RWPE2 (cell line): ENCODE measurements around the gene BPNT1.

Experiments
- ATAC-seq: fragments of 200-7000 bp; cut with Tn5 transposase; 3 replicates; pipeline ENCODE4 v1.9.1; 2021; ENCODE audit warnings: low read depth
- DNase-seq: peaks from one replicate; pipeline ENCODE4 v3.0.0-alpha.2; 2020; ENCODE audit warnings: low spot score
- H3K27ac ChIP-seq: fragments of 450-650 bp; 2 replicates; pipeline ENCODE4 v1.5.1; 2017; ENCODE audit warnings: mild to moderate bottlenecking; ENCODE audit not compliant: poor library complexity, severe bottlenecking
- H3K27me3 ChIP-seq: fragments of 250-450 bp; sonication (Bioruptor Pico); 2 replicates; pipeline ENCODE4 v1.5.1; 2021; ENCODE audit warnings: mild to moderate bottlenecking, moderate library complexity; ENCODE audit not compliant: insufficient read depth, poor library complexity, severe bottlenecking
- H3K36me3 ChIP-seq: fragments of 250-450 bp; sonication (Bioruptor Pico); 2 replicates; pipeline ENCODE4 v1.5.1; 2020; ENCODE audit warnings: low read depth, mild to moderate bottlenecking, moderate library complexity
- H3K4me1 ChIP-seq: fragments of 250-450 bp; sonication (Bioruptor Pico); 2 replicates; pipeline ENCODE4 v1.5.1; 2021; ENCODE audit warnings: mild to moderate bottlenecking, moderate library complexity; ENCODE audit not compliant: insufficient read depth, poor library complexity, severe bottlenecking
- H3K4me3 ChIP-seq: fragments of 250-450 bp; sonication (Bioruptor Pico); 2 replicates; pipeline ENCODE4 v1.5.1; 2021; ENCODE audit warnings: mild to moderate bottlenecking, moderate library complexity; ENCODE audit not compliant: severe bottlenecking
- H3K9me3 ChIP-seq: fragments of 250-450 bp; sonication (Bioruptor Pico); 2 replicates; pipeline ENCODE4 v1.5.1; 2021; ENCODE audit warnings: mild to moderate bottlenecking, moderate library complexity; ENCODE audit not compliant: severe bottlenecking
- TF ChIP-seq, protein P1 (sequence below): fragments of 450-650 bp; IDR thresholded peaks from one replicate; pipeline ENCODE4 v1.5.1; 2017; ENCODE audit warnings: mild to moderate bottlenecking, moderate library complexity; ENCODE audit not compliant: poor library complexity, severe bottlenecking

The BPNT1 gene

DNA sequence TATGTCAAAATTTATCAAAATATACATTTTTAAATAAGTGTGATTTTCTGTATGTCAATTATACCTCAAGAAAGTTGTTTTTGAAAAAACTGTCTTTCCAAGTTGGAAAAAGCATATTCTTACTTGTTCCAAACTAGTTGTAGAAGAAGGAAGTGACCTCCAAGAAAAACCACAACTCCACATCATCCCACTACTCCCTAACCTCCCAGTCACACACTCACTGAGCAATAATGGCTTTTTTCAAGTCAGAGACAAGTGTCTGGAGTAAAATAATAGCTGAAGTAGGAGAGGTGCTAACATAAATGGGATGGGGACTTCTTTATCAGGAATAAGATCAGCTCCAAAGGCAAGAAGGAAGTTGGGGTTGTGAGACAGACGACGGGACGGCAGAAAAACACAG lies 56.7 kb downstream of the BPNT1 start:
- Histone ChIP-seq H3K4me1 (no peaks in the 10 kb centered on the region), H3K4me3 (no peak overlapping the region), H3K27me3 (no peaks in the 10 kb centered on the region), H3K9me3 (no peaks in the 10 kb centered on the region), H3K27ac (no peak overlapping the region), H3K36me3 (peaks cover 37% of the 10 kb centered on the region)
- DNase-seq (no peak), ATAC-seq (no peak)
- TF ChIP-seq, protein P1, sequence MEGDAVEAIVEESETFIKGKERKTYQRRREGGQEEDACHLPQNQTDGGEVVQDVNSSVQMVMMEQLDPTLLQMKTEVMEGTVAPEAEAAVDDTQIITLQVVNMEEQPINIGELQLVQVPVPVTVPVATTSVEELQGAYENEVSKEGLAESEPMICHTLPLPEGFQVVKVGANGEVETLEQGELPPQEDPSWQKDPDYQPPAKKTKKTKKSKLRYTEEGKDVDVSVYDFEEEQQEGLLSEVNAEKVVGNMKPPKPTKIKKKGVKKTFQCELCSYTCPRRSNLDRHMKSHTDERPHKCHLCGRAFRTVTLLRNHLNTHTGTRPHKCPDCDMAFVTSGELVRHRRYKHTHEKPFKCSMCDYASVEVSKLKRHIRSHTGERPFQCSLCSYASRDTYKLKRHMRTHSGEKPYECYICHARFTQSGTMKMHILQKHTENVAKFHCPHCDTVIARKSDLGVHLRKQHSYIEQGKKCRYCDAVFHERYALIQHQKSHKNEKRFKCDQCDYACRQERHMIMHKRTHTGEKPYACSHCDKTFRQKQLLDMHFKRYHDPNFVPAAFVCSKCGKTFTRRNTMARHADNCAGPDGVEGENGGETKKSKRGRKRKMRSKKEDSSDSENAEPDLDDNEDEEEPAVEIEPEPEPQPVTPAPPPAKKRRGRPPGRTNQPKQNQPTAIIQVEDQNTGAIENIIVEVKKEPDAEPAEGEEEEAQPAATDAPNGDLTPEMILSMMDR = no peak

DNA sequence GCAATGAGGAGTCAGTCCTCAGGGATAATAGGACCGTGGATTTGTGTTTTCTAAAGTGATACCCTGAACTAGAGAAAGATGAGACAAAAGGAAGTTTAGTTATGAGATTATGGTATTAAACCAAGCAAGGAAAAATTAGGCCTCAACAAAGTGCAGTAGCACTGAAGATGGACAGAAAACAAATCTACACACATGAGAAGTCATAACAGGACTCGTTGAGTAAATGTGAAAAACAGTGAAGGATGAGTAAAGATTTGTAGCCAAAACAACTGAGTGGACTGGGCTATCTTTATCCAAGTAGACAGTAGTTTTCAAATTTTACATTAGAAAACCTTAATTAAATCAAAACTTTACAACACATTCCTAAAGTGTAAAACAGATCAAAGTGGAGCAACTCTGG lies 58.3 kb downstream of the BPNT1 start:
- no peak for ATAC-seq
- H3K4me3 ChIP-seq = no peak overlapping the region
- no peaks in the 10 kb centered on the region for H3K27me3 ChIP-seq
- DNase-seq = no peak
- peaks cover 41% of the 10 kb centered on the region for H3K36me3 ChIP-seq
- TF ChIP-seq, protein P1 = no peak
- H3K9me3 ChIP-seq = no peaks in the 10 kb centered on the region
- no peaks in the 10 kb centered on the region for H3K4me1 ChIP-seq
- H3K27ac ChIP-seq = no peak overlapping the region

DNA sequence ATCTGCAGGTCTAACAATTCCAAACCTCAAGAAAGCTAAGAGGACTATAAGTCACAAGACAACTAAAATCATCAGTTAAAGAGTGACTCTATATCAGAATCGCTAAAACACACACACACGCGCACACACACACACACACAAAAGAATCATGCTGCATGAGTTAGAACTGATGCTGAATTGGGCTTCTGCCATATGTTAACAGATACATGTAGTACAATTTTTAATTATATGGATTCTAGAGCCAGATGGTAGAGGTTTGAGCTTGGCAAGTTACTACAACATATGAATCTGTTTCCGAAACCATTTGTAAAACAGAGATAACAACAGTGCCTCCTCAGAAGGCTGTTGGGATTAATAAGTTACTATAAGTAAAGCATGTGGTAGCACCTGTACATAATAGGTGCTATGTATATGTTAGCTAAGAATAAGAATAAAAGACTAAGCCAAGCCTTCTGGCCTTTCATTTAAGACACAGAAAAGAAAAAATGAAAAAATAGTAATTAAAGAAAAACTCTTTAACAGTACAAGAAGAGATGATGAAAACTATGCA lies 61.2 kb downstream of the BPNT1 start:
- no peak for ATAC-seq
- no peak overlapping the region for H3K27ac ChIP-seq
- TF ChIP-seq, protein P1 = no peak
- H3K4me3 ChIP-seq = no peak overlapping the region
- H3K36me3 ChIP-seq = peaks cover 49% of the 10 kb centered on the region
- no peaks in the 10 kb centered on the region for H3K4me1 ChIP-seq
- no peaks in the 10 kb centered on the region for H3K27me3 ChIP-seq
- no peaks in the 10 kb centered on the region for H3K9me3 ChIP-seq
- no peak for DNase-seq

DNA sequence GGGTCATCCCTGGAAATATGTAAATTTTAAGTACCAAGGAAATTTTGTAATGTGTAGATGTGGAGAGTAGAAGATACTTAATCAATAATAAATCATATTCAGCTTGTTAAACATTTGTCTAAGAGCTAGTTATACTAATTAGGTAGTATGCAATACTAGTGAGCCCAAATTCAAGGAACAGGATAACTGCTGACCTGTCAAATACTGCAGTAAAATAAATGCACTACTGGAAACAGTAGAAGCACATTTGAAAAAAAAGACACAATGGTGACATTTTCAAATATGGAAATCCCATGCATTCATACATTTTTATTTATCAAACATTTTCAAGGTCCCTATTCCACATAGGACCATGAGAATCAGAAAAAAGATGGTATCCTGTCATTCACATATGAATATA lies 70.5 kb downstream of the BPNT1 start:
- TF ChIP-seq, protein P1 = no peak
- H3K36me3 ChIP-seq = peaks cover 50% of the 10 kb centered on the region
- no peaks in the 10 kb centered on the region for H3K4me1 ChIP-seq
- no peak overlapping the region for H3K4me3 ChIP-seq
- no peak for DNase-seq
- H3K27me3 ChIP-seq = no peaks in the 10 kb centered on the region
- no peak overlapping the region for H3K27ac ChIP-seq
- no peak for ATAC-seq
- no peaks in the 10 kb centered on the region for H3K9me3 ChIP-seq

DNA sequence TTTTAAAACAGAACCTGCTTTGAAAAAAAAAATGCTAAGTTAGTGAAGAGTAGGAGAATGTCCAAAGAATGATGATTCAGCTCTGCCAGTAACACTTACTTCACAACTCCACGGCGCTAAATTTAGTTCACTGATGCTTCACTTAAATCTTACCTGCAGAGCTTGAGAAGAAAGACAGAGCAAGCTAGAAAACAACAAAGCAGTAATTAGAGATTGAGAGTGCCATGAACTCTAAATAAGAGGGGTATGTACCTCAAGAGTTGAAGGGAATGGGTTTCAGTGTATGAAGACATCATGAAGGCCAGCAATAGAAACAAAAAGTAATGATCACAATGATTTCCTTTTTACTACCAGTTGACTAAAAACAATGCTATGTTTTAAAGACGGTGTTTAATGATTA lies 76.1 kb downstream of the BPNT1 start:
- H3K4me1 ChIP-seq = no peaks in the 10 kb centered on the region
- TF ChIP-seq, protein P1 = no peak
- no peak for ATAC-seq

More for the DNA sequence above, 76.1 kb downstream of the BPNT1 start:
- H3K9me3 ChIP-seq = no peaks in the 10 kb centered on the region
- no peak overlapping the region for H3K27ac ChIP-seq
- H3K27me3 ChIP-seq = no peaks in the 10 kb centered on the region
- H3K36me3 ChIP-seq = peaks cover 46% of the 10 kb centered on the region
- no peak overlapping the region for H3K4me3 ChIP-seq
- no peak for DNase-seq
